HUES6 (cell line): ENCODE results near the gene SPX.

ENCODE experiments used
- H3K27ac ChIP-seq: 2 replicates; pipeline ENCODE4 v1.7.0; 2013; ENCODE audit warnings: low read depth, mild to moderate bottlenecking, low read length, inconsistent platforms
- H3K27me3 ChIP-seq: 2 replicates; pipeline ENCODE4 v1.6.1; 2013; ENCODE audit warnings: low read length; ENCODE audit not compliant: control insufficient read depth, insufficient read depth
- H3K36me3 ChIP-seq: 2 replicates; pipeline ENCODE4 v1.6.1; 2013; ENCODE audit warnings: low read length; ENCODE audit not compliant: control insufficient read depth, insufficient read depth
- H3K4me1 ChIP-seq: 2 replicates; pipeline ENCODE4 v1.6.1; 2013; ENCODE audit warnings: low read length; ENCODE audit not compliant: control insufficient read depth, insufficient read depth
- H3K4me3 ChIP-seq: 2 replicates; pipeline ENCODE4 v1.5.1; 2013; ENCODE audit warnings: low read depth, low read length
- H3K9ac ChIP-seq: one replicate; pipeline ENCODE4 v1.6.1; 2013; ENCODE audit warnings: mild to moderate bottlenecking, low read length
- H3K9me3 ChIP-seq: 2 replicates; pipeline ENCODE4 v1.6.1; 2013; ENCODE audit warnings: low read depth, low read length; ENCODE audit not compliant: control insufficient read depth, insufficient read depth

SPX gene

GRCh38 chr12:21505888-21506287, 20.2 kb upstream of the SPX start:
- Histone ChIP-seq H3K9ac (no peak overlapping the region), H3K9me3 (no peaks in the 10 kb centered on the region), H3K36me3 (peaks cover 17% of the 10 kb centered on the region), H3K27ac (no peak overlapping the region), H3K4me1 (peaks cover 4% of the 10 kb centered on the region; the same call in 1 of the 2 replicates), H3K4me3 (no peak overlapping the region), H3K27me3 (no peaks in the 10 kb centered on the region)

- no peak overlapping the region for H3K9ac ChIP-seq
- H3K27me3 ChIP-seq = no peaks in the 10 kb centered on the region
- H3K9me3 ChIP-seq = no peaks in the 10 kb centered on the region
- H3K36me3 ChIP-seq = peaks cover 25% of the 10 kb centered on the region
- no peak overlapping the region for H3K4me3 ChIP-seq
- no peak overlapping the region for H3K27ac ChIP-seq
- H3K4me1 ChIP-seq = peaks cover 2% of the 10 kb centered on the region; the same call in 1 of the 2 replicates
Measured at GRCh38 chr12:21507849-21508248, 18.2 kb upstream of the SPX start.

- Histone ChIP-seq H3K9me3 (no peaks in the 10 kb centered on the region), H3K27me3 (no peaks in the 10 kb centered on the region), H3K4me3 (no peak overlapping the region), H3K9ac (no peak overlapping the region), H3K4me1 (no peaks in the 10 kb centered on the region), H3K36me3 (peaks cover 41% of the 10 kb centered on the region), H3K27ac (no peak overlapping the region)
Measured at GRCh38 chr12:21509768-21510167, 16.3 kb upstream of the SPX start.

GRCh38 chr12:21516281-21516680, 9.8 kb upstream of the SPX start:
- H3K9ac ChIP-seq = no peak overlapping the region
- no peak overlapping the region for H3K27ac ChIP-seq
- H3K36me3 ChIP-seq = peaks cover 40% of the 10 kb centered on the region
- H3K9me3 ChIP-seq = no peaks in the 10 kb centered on the region
- H3K4me1 ChIP-seq = no peaks in the 10 kb centered on the region
- no peak overlapping the region for H3K4me3 ChIP-seq
- no peaks in the 10 kb centered on the region for H3K27me3 ChIP-seq

- Histone ChIP-seq H3K27me3 (no peaks in the 10 kb centered on the region), H3K9ac (no peak overlapping the region), H3K27ac (no peak overlapping the region), H3K4me3 (no peak overlapping the region), H3K4me1 (no peaks in the 10 kb centered on the region), H3K36me3 (peaks cover 28% of the 10 kb centered on the region), H3K9me3 (no peaks in the 10 kb centered on the region)
Measured at GRCh38 chr12:21518451-21518850, 7.6 kb upstream of the SPX start.

GRCh38 chr12:21521541-21521940, 4.6 kb upstream of the SPX start:
- H3K4me1 ChIP-seq = no peaks in the 10 kb centered on the region; the same call in 1 of the 2 replicates
- peaks cover 4% of the 10 kb centered on the region; the same call in 1 of the 2 replicates for H3K36me3 ChIP-seq
- H3K27ac ChIP-seq = no peak overlapping the region
- no peak overlapping the region for H3K9ac ChIP-seq
- H3K9me3 ChIP-seq = no peaks in the 10 kb centered on the region
- no peak overlapping the region for H3K4me3 ChIP-seq
- H3K27me3 ChIP-seq = peaks cover 13% of the 10 kb centered on the region

GRCh38 chr12:21523148-21523547, 2.9 kb upstream of the SPX start:
- H3K9me3 ChIP-seq = no peaks in the 10 kb centered on the region
- peaks cover 29% of the 10 kb centered on the region for H3K27me3 ChIP-seq
- no peaks in the 10 kb centered on the region for H3K36me3 ChIP-seq
- no peak overlapping the region for H3K27ac ChIP-seq
- H3K9ac ChIP-seq = no peak overlapping the region
- H3K4me3 ChIP-seq = no peak overlapping the region
- H3K4me1 ChIP-seq = peaks cover 3% of the 10 kb centered on the region; the same call in 1 of the 2 replicates

GRCh38 chr12:21526721-21527345, 737 bp downstream of the SPX start:
- Histone ChIP-seq H3K27me3 (peaks cover 62% of the 10 kb centered on the region), H3K36me3 (no peaks in the 10 kb centered on the region), H3K9me3 (no peaks in the 10 kb centered on the region), H3K4me3 (peak overlapping the region; percentile 74), H3K27ac (no peak overlapping the region), H3K4me1 (peaks cover 3% of the 10 kb centered on the region; the same call in 1 of the 2 replicates), H3K9ac (peak overlapping the region; percentile 44)

GRCh38 chr12:21527451-21528180, 1.5 kb downstream of the SPX start:
- peak overlapping the region; percentile 44 for H3K9ac ChIP-seq
- peak overlapping the region; percentile 74 for H3K4me3 ChIP-seq
- H3K27me3 ChIP-seq = peaks cover 62% of the 10 kb centered on the region

GRCh38 chr12:21528953-21529352, 2.9 kb downstream of the SPX start:
- no peak overlapping the region for H3K9ac ChIP-seq
- peaks cover 3% of the 10 kb centered on the region; the same call in 1 of the 2 replicates for H3K4me1 ChIP-seq
- no peak overlapping the region for H3K4me3 ChIP-seq
- H3K27ac ChIP-seq = no peak overlapping the region
- no peaks in the 10 kb centered on the region for H3K36me3 ChIP-seq
- peaks cover 62% of the 10 kb centered on the region for H3K27me3 ChIP-seq
- no peaks in the 10 kb centered on the region for H3K9me3 ChIP-seq

More at GRCh38 chr12:21527451-21528180, 1.5 kb downstream of the SPX start:
- H3K27ac ChIP-seq = no peak overlapping the region
- peaks cover 3% of the 10 kb centered on the region; the same call in 1 of the 2 replicates for H3K4me1 ChIP-seq
- H3K36me3 ChIP-seq = no peaks in the 10 kb centered on the region
- H3K9me3 ChIP-seq = no peaks in the 10 kb centered on the region

GRCh38 chr12:21529456-21529855, 3.4 kb downstream of the SPX start:
- Histone ChIP-seq H3K9ac (no peak overlapping the region), H3K27ac (no peak overlapping the region), H3K27me3 (peaks cover 62% of the 10 kb centered on the region), H3K9me3 (no peaks in the 10 kb centered on the region), H3K36me3 (no peaks in the 10 kb centered on the region), H3K4me3 (no peak overlapping the region), H3K4me1 (0 out of 2 replicates have a peak, but pooled peaks cover 3% of the 10 kb centered on the region)
